HPDE6-E6E7 (cell line): ENCODE measurements around the gene PTGES2.

Experiments
- DNase-seq: peaks from one replicate; pipeline ENCODE4 v3.0.0; 2011; ENCODE audit warnings: missing footprints; ENCODE audit errors: extremely low spot score

Gene PTGES2

DNA sequence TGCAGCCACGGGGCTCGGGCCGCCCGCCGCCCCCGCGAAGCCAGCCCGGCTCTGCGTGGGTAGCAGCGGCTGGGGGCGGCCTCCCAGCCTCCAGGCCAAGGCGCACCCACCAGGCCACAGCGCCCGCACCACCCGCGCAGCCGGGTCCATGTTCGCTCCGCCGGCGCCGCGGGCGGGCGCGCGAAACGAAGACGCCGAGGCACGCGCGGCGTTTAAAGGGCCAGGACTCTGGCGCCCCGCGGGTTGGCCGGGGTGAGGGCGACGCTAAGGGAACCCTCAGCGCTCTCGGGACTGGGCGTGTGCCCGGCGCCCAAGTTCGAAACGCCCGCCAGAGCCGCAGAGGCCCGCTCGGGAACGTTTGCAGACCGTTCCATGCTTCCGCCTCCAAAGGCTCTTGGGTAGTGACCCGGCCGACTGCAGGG is at the start of gene PTGES2:
PTGES2 (minus strand) TSS at position 162 of the 422 bp plus-strand sequence; CDS start at position 150, 12 bp downstream.
- DNase-seq = peak; percentile 70

DNA sequence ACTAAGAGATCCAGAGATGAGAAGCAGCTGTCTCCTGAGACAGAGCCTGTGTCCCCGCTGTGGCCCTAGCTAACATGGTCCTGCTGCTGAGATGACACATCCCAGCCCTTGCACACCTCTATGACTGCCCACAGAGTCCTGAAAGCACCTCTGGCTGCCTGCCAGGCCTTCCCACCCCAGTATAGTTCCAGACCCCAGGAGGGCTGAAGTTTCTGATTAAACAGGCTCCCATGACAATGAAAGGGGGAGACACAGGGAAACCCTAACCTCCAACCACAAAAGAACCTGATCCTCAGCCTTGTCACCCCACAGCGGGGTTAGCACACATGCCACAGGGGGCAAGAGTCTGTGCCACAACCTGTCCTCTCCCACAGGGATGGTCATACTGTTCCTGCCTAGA is 48.2 kb upstream of the PTGES2 start:
- no peak for DNase-seq

DNA sequence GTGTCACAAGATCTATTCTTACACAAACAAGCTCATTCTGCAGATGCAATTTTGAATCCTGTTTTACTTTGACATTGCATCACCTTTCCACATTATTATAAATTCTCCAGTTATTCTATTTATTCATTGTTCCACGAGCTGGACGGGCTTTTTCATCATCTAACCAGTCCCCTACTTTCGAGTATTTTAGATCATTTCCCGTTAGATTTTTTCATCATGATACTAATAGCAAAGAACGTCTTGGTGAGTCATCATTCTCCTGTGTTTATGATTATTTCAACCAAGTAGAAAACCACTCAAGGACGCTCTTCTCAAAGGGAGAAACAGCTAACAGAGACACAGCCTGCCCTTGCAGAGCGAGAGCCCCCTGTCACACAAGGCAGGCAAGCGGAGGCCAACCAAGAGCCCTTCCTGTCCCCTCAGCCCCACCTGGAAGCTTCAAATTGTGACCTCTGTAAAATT is 47.6 kb upstream of the PTGES2 start:
- DNase-seq = no peak

DNA sequence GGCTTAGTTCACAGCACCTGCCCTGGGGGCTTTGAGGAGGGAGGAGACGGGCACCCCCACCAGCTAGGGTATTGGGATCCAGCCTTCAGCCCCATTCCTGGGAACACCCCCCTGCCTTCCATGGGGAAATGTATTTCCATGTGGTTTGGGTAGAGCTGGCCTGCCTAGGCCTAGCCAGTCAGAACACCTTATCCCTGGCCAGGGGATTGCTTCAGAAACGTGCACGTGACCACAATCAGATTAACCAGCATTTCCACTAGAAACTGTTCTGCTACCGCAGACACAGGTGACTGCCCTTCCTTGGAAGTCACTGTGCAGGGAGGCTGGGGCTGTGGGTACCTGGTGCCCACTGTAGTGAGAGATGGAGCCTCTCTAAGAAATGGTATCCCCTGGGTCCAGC is 46.5 kb upstream of the PTGES2 start:
- DNase-seq = no peak

DNA sequence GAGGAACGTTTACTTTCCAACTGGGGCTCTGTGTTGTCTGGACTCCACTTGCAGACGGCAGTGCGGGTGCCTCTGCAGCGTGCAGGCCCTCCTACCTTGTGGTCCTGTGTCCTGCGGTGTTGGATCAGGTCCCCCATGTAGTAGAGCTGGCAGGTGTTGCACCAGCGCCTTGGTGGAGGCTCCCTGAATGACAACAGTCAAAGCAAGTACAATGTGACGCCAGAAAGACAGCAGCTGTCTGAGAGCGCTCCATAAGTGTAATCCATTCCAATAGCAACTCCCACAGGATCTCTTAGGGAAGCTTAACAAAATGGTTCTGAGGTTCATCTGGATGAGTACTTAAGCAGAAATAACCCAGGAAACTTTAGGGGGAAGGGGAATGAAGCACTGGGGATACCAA is 42.4 kb upstream of the PTGES2 start:
- DNase-seq = no peak

DNA sequence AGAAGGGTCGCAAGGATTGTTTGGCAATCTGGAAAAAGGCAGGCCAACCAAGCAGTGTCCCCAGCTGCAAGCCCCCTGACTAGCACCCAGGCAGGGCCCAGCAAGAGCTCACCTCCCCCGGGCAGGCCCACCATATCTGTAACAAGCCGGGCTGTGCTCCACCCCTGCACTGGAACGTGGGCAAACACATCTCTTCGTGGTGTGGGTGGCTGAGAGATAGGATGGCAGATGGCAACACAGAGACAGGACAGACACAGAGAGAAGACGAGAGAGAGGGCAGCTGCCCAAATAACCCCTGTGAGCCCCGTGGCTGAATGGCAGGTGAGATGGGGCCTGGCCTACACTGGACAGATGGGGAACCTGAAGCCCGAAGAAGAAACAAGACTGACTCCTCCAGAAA is 42.0 kb upstream of the PTGES2 start:
- DNase-seq = no peak

DNA sequence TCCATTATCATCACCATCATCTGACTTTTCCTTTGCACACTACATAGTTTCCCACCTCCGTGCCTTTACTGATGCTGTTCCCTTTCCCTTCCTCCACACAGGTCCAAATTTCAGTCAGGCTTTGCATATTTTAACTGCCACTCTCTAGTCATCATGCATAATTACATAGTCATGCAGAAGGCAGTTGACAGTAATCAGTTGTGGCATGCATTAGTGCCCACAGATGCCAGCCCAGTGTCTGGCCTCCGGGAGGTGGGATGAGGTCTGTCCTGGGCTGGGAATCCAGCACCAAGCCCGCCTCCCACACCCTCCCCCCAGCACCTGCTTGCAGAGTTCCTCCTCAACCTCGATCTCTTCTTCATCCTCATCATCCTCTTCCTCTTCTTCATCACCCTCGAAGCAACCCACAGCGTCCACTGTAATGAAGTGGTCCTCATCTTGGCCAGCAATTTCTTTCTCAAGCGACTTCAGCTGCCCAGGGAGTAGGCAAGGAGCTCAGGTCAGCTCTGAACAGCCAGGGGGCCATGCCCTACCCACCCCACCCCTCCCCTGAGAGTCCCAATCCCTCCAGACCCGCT is 41.3 kb upstream of the PTGES2 start:
- no peak for DNase-seq

DNA sequence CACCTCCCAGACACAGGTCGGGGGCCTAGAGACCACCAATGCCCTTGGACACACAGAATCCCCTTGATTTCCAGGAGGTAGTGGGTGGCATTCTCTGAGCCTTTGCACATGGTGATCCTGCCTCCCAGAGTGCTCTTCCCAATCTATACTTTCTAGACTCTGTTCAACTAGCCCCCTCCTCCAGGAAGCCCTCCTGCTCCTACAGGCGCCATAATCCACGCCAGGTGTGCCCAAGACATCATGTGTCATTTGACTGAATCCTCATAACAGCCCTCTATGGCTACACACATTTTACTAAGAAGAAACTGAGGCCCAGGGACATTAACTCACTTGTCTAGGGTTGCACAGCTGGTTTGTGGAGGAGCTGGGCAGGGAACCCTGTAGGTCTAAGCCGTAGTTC is 39.7 kb upstream of the PTGES2 start:
- DNase-seq = no peak

DNA sequence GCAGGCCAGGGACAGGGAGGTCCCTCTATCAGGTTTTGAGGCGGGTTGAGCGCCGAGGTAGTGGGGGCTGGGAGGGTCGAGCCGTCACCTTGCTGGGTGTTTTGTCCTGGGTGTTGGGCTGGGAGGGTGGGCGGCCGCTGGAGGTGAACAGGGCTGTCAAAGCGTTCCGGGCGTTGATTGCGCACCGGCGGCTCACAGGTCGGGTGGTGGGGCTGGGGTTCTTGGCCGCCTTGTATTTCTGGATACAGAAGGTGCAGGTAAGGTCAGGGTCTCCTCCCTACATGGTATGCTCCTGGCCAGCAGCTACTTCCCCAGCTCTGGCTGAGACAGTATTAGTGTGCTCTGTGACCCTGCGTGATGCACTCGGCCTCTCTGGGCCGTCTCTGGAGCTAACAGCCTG is 38.6 kb upstream of the PTGES2 start:
- no peak for DNase-seq

DNA sequence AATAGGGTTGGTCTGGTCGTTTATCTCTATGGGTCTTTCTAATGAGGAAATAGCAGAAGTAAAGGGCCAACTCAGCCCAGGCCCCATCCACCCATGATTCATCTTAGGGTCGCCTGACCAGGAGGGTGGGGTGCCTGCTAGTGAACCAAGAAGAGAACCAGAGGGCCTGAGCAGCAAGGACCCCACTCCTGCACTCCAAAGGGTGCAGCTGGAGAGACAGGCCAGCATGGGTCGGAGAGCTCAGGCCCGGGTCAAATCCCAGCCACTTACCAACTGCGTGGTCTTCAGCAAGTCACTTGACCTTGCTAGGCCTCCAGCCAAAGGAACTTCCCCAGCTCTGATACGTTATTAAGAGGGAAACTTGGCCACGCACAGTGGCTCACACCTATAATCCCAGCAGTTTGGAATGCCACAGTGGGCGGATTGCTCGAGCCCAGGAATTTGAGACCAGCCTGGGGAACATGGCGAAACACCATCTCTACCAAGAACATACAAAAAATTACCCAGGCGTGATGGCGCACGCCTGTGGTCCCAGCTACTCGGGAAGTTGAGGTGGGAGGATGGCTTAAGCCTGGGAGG is 36.9 kb upstream of the PTGES2 start:
- DNase-seq = no peak

DNA sequence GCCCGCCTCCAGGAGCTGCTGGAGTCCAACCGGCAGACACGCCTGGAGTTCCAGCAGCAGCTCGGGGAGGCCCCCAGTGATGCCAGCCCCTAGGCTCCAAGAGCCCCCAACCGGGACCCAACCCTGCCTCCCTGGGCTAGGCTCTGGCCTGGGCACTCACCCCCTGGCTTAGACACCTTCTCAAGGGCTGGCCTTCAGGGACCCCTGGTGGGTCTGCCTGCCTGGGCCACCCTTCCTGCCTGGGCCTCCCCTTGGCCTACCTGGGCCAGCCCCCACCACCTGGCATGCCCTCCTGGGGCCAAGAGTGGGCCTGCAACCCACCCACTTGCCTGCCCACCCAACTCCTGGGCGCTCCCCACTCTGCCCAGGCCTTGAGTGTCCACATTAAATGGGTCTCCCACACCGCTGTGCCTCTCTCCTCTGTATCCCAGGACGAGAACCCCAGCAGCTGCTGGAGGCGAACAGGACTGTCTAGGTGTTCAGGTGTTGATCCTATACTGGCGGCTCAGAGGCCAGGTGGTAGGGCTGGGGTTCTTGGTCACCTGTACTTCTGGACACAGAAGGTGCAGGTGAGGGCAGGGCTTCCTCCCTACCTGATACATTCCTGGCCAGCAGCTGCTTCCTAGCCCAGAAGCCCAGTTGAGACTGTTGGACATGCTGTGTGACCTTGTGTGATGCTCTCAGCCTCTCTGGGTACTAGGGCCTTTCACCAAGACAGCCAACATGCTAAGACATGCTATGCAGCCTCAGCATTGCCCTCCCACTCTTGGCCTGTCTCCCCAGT is 36.2 kb upstream of the PTGES2 start:
- DNase-seq = no peak

DNA sequence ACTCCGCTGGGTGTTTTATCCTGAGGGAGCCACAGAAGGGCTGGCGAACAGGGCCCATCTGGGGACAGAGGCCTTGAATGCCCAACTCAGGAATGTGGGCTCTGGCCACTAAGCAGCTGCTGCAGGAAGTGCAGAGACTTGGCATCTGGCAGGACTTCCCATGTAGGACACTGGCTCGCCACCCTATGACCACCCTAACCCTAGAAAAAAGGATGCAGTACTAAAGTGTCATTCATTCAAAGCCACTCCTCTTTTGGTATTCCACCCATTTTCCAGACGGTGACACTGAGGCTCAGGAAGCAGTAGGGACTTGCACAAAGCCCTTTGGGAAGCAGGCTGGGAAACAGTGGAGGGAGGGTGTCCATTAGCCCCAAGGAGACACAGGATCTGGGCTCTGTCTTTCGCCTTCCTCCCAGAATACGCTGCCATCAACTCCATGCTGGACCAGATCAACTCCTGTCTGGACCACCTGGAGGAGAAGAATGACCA is 35.5 kb upstream of the PTGES2 start:
- no peak for DNase-seq

DNA sequence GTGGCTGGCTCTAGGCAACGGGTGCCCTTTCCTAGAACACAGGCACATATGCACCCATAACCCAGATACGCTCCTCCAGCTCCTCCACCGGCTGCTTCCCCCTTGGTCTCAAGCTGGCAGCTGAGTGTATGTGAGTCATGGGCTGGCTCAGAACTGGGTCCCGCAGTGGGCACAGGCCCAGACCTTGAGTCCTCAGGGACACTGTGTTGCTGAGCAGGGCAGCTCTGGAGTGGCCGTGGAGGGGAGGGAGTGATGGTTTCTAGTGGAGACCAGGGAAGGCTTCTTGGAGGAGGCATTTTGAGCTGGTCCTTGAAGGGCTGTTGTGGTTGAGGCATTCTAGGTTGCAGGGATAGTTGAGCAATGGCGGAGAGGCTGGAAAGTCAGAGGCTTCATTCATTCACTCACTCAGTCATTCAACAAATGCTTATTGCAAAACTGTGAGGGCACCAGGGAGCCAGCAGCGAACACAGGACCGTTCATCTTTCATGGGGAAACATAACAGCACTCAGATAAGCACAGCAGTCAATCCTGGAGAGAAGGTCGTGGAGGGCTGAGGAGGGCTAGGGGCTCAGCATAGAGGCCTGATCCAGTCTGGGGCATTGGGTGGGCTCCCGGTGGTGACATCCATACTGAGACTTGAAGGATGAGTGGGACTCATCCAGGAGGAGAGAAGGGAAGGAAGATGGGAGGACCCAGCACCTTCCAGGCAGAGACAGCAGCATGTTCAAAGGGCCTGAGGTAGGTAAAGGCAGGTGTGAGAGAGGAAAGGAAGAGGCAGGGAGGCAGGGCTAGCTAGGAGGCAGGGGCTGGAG is 34.9 kb upstream of the PTGES2 start:
- DNase-seq = no peak

DNA sequence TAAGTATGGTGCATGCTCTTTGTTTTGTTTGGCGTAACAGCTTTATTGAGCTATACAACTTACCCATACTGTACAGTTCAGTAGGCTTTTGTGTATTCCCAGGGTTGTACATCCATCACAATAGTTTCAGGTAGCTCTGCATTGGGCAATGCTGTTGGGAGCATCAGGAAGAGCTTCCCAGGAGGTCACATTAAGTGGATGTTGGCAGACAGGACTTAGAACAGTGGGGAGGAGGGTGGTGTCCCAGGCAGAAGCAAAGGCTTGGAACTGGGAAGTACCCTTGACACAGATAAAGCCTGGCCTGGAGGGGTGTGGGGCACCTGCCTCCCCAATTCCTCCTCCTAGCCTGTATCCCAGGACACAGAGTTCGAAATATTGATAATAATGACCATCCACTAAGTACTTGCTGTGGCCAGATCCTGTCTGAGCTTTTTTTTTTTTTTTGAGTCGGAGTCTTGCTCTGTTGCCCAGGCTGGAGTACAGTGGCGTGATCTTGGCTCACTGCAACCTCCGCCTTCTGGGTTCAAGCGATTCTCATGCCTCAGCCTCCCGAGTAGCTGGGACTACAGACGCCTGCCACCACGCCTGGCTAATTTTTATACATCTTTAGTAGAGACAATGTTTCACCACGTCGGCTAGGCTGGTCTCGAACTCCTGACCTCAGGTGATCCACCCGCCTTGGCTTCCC is 33.8 kb upstream of the PTGES2 start:
- DNase-seq = no peak

DNA sequence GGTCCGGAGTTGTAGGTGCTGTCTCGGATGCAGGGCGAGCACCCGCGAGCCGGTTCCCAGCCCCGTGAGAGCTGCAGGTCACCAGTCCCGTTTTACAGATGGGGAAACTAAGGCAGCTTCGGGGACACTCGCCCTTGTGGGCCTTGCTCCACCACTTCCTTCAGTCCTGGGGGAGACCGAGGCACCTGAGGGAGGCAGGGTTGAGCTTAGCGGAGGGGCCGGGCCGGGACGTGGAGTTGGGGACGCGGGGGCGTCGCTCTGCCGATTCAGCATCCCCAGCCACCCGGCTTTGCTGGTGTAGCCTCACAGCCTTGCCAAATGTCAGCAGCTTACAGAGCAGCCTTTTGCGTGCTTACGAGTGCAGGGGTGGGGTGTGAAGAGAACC is 33.1 kb upstream of the PTGES2 start:
- DNase-seq = no peak

DNA sequence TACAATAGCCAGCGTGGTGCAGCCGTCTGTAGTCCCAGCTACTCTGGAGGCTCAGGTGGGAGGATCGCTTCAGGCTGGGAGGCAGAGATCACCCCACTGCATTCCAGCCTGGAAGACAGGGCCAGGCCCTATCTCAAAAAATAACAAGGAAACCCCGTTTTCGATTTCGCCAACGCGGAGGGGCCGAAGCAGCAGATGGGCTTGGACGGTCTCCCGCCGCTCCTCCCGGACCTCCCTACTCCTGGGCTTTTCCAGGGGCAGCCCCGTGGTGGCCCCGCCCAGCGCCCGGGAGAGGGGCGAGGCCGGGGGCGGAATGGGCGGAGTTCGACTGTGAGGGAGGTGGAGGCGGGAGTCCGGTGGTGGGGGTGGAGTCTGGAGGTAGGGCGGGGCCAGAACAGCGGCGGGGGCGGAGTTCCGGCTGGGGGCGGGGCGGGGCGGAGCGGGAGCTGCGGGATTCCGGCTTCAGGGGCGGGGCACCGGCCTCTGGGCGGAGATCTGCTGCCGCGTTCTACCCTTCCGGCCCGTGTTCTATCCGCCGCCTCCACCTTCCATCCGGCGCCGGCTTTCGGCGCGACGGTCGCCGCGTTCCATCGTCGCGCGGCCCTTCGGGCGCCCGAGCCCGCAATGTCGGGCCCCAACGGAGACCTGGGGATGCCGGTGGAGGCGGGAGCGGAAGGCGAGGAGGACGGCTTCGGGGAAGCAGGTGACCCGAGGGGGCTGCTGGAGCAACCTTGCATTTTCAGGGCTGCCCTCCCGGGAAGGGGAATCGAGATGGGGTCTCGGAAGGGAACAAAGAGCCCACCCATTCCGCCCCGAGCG is 32.5 kb upstream of the PTGES2 start, which contains the start of gene BBLN:
BBLN (plus strand) TSS at position 482 of the 819 bp plus-strand sequence; CDS start at position 625, 143 bp downstream.
- peak; percentile 93 for DNase-seq

DNA sequence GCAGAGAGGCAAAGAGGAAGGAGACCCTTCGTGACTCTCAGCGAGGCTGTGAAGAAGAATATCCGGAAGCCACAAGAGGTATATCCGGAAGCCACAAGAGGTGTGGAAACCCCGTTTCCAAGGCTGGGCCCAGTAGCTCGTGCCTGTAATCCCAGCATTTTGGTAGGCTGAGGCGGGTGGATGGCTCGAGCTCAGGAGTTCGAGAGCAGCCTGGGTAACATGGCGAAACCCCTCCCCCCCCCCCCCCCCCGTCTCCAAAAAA is 31.9 kb upstream of the PTGES2 start:
- DNase-seq = no peak

DNA sequence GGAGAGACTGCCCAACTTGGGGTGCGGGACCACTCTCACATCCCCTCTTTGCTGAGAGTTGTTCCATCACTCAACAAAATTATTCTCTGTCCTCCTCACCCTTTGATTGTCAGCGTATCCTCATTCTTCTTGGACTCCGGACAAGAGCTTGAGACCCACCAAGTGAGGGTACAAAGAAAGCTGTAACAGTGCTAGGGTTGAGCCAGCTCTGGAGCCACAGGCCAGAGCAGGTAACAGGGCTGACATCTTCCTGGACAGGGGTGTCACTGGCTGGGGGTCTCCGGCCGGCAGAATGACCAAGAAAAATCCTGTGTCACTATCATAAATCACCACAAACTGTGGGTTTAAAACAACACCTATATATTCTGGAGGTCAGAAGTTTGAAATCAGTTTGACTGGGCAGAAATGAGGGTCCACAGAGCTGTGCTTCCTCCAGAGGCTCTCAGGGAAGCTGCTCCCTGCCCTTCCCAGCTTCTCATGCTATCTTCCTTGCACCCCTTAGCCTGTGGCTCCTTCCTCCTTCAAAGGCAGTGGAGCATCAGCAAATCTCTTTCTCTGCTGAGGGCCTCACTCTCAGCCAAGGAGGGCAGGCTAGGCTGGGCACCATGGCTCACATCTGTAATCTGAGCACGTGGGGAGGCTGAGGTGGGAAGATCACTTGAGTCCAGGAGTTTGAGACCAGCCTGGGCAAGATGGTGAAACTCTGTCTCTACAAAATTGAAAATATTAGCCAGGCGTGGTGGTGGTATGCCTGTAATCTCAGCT is 28.4 kb upstream of the PTGES2 start:
- DNase-seq = no peak

DNA sequence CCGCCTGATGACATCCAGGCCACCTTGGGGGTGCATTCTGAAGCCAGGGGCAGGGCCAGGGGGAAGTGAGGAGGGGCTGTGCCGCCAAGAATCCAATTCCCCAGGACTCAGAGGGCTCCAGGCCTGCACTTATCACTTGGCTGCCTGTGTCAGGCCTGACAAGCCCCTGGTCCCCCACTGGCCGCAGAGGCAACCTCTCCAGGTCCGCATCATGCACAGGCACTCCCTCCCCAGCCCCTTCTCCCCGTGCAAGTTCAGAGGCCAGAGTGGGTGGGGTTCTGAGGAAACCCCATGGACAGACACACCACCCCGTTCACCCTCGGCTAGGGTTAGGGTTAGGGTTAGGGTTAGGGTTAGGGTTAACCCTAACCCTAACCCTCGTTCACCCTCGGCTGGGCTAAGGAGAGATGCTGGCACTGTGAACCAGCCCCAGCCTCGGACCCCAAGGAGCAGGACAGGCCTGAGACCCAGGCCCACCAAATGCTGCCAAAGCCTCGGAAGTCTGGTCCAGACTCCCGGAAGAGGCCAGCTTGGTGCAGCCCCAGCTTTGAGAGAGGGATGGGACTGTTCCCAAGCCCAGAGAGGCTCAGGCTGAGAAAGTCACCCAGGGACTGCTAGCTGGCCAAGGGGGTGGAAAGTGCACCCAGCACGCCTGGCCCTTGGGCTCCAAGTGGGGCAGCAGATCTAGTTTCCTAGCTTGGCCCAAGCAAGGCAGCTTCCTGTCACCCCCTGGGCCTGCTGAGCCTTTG is 26.6 kb upstream of the PTGES2 start:
- DNase-seq = no peak
